ENCODE measurements around the gene FAM131C.

The FAM131C gene

DNA sequence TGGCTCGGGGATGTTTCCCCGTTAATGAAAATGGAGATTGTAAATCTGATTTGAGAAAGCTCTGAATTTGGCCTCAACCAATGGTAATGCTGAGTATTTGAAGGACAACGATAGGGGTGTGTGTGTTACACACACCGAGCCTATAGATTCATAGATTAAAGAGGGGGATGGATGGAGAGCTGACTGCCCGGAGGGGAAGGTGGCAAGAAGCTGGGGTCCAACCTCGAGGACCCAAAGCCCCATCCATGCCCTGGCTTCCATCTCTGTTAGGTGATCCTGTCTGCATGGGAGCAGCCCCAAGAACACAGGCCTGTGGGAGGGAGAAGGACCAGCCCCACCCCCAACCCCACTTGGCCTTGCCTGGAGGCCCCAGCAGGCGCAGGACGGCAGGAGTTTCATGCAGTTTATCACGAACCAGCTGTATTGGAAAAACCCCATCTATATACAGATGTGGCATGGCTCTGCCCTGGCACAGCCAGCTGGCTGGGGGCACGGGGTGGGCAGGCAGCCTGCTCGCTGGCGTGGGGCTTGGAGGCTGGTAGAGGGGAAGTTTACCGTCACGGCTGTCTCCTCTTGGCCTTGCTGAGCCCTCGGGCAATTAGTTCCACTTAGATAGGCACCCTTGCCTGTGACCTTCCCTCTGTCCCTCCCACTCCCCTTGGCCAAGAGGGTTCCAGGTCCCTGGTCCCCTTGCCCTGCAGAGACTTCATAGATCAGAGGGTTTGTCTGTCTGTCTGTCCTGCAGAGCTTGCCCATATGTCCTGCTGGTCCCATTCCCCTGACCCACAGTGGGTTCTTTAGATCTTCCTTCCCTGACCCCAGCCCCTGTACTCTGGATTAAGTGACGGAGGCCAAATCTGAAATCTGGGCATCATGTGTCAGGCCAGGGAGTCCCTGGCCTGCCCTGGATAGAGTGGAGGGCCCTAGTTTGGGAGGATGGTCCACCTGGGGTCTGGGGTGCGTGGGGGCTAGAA is 58.7 kb downstream of the FAM131C start:
- no peak for DNase-seq

DNA sequence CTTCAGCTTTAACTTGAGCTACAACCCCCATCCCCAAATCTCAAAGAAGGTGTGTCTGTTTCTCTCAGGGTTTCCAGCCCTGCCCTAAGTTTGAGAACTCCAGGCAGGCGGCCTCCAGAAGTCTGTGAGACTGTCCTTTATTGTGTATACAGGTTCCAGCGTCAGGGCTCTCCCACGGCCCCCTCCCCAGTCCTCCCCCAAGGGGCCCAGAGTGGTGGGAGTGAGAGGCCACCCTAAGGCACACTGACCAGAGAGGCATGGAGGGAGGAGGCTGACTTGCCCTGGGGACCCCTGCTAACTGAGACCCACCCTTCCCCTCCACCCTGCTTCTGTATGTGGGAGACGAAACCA is 59.6 kb downstream of the FAM131C start:
- DNase-seq: no peak

DNA sequence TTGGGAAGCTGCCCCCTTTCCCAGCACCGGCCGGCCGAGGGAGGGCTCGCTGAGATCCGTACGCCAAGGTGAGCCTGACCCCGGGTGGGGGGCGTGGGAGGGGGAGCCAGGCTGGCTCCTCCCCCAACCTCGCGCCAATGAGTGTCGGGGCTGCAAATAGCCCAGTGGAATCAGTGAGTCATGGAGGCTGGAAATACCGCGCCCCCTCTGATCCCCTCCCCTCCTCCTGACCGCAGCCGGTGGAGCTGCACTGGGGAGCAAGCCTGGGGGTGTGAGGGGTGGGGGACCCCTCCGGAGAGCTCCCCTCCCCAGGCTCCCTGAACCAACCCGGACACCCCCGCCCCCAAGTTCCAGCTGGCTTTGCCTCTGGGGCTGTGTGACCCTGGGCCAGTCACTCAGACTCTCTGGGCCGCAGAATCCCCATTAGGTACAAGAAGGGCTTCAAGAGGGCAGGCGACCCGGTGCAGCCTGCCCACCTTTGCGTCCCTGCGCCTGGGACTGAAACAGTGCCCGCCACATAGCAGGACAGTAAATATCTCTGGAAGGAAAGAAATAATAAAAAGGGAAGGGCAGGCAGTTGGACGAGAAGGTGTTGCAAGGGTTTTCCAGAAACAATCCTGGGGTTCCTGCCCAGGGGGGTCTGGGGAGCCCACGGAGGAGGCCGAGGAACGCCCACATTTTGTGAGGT is 60.1 kb downstream of the FAM131C start:
- DNase-seq: peak; percentile 51

DNA sequence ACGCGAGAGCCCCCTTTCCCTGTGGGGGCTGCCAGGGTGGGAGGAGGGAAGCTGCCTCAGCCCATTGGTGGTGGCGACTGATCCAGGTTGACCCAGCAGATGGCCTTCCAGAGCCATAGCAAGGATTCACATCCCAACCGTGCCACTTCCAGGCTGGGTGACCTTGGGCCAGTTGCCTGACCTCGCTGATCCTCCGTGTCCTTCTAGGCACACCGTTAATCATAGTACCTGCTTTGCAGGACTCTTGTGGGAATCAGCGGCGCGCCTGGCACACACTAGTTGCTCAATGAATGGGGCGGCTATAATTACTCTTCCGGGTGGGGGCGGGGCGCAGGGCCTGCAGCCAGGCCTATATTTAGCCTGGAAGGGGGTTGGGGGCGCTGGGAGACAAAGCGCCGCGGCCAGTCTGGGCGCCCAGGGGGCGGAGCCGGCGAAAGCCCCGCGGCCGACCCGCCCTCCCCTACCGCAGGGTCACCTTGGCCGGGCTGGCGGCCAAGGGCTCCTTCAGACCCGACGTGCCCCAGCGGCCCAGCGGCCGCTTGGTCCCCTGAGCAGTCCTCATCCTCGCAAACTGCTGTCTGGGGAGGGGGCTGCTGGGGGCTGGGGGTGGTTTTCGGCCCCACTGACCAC is 60.7 kb downstream of the FAM131C start:
- DNase-seq: peak; percentile 77

DNA sequence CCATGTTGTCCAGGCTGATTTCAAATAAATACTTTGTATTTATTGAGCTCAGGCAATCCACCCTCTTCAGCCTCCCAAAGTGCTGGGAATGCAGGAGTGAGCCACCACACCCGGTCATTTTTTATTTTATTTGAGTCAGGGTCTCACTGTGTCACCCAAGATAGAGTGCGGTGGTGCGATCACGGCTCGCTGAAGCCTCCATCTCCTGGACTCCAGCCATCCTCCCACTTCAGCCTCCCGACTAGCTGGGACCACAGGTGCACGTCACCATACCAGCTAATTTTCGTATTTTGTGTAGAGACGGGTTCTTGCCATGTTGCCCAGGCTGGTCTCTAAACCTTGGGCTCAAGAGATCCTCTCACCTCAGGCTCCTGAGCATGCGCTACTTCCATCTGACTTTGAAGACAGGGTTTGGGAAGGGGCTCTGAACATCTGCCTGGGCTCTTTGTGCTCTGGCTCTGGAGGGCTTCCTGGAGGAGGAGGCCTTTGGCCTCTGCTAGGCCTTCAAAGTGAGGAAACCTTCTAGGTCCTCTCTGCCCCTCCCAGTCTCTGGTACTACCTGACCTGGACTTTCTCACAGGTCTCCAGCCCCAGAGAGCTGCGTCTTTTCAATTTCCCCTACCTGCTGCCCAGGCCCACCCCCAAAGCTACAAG is 61.4 kb downstream of the FAM131C start:
- no peak for DNase-seq

DNA sequence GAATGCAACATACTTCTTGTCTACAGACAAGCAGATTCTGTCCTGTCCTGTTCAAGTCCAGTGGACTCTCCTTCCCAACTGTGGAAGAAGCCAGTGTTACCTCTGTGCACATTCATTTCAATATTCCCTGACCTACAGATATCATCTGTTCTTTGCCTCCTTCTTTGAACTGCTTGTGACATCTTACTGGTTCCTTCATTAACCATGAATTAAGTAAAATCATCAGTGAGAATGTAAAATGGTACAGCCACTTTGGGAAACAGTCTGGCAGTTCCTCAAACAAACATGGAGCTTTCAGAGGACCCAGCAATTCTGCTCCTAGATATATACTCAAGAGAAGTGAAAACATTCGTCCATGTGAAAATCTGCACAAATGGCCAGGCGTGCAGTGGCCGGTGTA is 62.6 kb downstream of the FAM131C start:
- DNase-seq: no peak

DNA sequence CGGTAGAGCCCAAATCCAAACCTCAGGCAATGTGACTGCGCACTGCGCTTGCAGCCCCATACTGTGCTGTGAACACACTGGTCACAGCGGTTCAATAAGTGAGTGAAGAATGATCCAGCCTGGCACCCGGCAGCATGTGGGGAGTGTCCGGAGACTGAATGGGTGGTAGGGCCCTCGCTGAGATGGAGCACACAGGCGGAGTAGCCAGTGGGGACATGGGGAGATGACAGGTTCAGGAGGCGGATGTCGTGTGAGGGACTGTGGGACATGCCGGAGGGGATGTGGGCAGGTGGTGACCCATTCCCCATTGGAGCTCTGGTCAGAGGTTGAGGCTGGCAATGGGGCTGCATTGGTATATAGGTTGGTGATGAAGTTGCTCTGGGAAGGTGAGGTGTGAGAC is 63.8 kb downstream of the FAM131C start:
- DNase-seq: no peak

DNA sequence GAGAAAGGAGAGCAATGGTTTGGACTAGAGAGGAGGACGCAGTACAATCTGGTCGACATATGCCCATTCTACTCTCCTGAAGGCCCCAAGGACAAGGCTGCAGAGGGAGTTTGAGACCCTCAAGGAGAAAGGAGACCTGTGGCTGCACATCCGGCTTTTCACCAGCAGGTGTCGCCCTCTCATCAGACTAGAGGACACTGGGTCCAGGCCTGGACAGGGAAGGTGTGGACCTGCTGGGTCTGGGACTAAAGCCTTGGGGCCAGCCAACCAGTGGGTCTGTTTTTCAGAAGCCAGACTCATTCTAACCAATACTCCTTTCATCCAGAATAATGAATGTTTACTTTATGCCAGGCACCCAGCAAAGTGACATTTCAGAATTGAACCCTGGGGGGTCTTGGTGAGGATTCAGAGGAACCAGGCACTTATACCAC is 64.4 kb downstream of the FAM131C start:
- DNase-seq: peak; percentile 14
